HepG2 (cell line): ENCODE measurements around the gene PKN2. TPM values are rescaled to one million over a fixed set of nuclear protein-coding genes. Genes with fewer than 3 reads are reported as not detected.

Experiments used
- ATAC-seq: fragments of 200-7000 bp; cut with Tn5 transposase; 3 replicates; pipeline ENCODE4 v1.9.1; 2020; ENCODE audit warnings: mild to moderate bottlenecking, moderate library complexity
- BruUV-seq: library from RNA; stranded (reverse); fragments of 400-500 nt; replicated peaks from 2 replicates; lab custom pipeline; 2021; lab: Mats Ljungman, UMichigan
- CTCF ChIA-PET: fragments of 300-600 bp; formaldehyde crosslinking; extraction: SDS; loops from one replicate; lab custom pipeline; 2021; ENCODE audit warnings: low total read pairs, inconsistent platforms, low intra/inter-chr PET ratio; lab: Yijun Ruan, JAX
- POLR2A ChIA-PET: fragments of 350-600 bp; sonication (Branson Sonifier 250); formaldehyde crosslinking; loops from one replicate; lab custom pipeline; 2020; ENCODE audit warnings: antibody characterized with exemption, inconsistent platforms; lab: Yijun Ruan, JAX
- DNase-seq: peaks from one replicate; pipeline ENCODE4 v3.0.0-alpha.2; 2015; ENCODE audit warnings: low spot score
- FAIRE-seq: peaks from 3 replicates; lab custom pipeline; 2011; peaks lifted over from hg19 to GRCh38; lab: Jason Lieb, UNC
- H2AFZ ChIP-seq: one replicate; pipeline ENCODE4 v1.6.1; 2011; ENCODE audit warnings: low read length, inconsistent platforms
- H3K27ac ChIP-seq: fragments of 300-600 bp; 3 replicates; pipeline ENCODE4 v1.8.0; 2011; ENCODE audit warnings: mixed run types, mild to moderate bottlenecking, mixed read lengths, low read length, inconsistent platforms; ENCODE audit not compliant: insufficient read depth; ENCODE audit errors: extremely low read length
- H3K27me3 ChIP-seq, 2 experiments: fragments of 200-600 bp in 1 of 2; 2 replicates in 1 of 2; 3 replicates in 1 of 2; pipeline versions ENCODE4 v1.6.0 to v1.8.0; 2011; ENCODE audit warnings: low read length in 2 of 2, mild to moderate bottlenecking in 2 of 2, moderate library complexity in 2 of 2, inconsistent platforms in 1 of 2; ENCODE audit not compliant: insufficient read depth in 2 of 2, control insufficient read depth in 1 of 2
- H3K36me3 ChIP-seq, 2 experiments: fragments of 200-600 bp in 1 of 2; replicated peaks in 1 of 2; 2 replicates in 1 of 2; 3 replicates in 1 of 2; pipeline versions ENCODE4 v1.5.1 to v1.8.0; 2011; ENCODE audit warnings: low read length in 2 of 2, inconsistent platforms in 1 of 2; ENCODE audit not compliant: insufficient read depth in 2 of 2, control insufficient read depth in 1 of 2
- H3K4me1 ChIP-seq: 2 replicates; pipeline ENCODE4 v1.5.1; 2012; ENCODE audit warnings: low read length, inconsistent platforms; ENCODE audit not compliant: insufficient read depth
- H3K4me2 ChIP-seq: 2 replicates; pipeline ENCODE4 v1.6.0; 2011; ENCODE audit warnings: low read depth, low read length, inconsistent platforms
- H3K4me3 ChIP-seq, 3 experiments: fragments of 200-600 bp in 1 of 3; sonication (generic), shearing (Covaris generic) in 1 of 3; replicated peaks in 1 of 3; 2 replicates each; pipeline ENCODE4 v1.5.1; 2011 to 2016; ENCODE audit warnings: low read length in 3 of 3, inconsistent platforms in 2 of 3, low read depth in 2 of 3, mild to moderate bottlenecking in 2 of 3, control low read depth in 1 of 3, mixed read lengths in 1 of 3; ENCODE audit not compliant: insufficient read depth in 1 of 3
- H3K79me2 ChIP-seq: one replicate; pipeline ENCODE4 v1.6.1; 2011; ENCODE audit warnings: low read length, inconsistent platforms; ENCODE audit not compliant: insufficient read depth
- H3K9ac ChIP-seq: 2 replicates; pipeline ENCODE4 v1.6.0; 2011; ENCODE audit warnings: mild to moderate bottlenecking, low read depth, low read length, inconsistent platforms; ENCODE audit not compliant: insufficient read depth
- H3K9me3 ChIP-seq: 2 replicates; pipeline ENCODE4 v1.5.1; 2012; ENCODE audit warnings: mild to moderate bottlenecking, low read length
- H4K20me1 ChIP-seq: 2 replicates; pipeline ENCODE4 v1.6.0; 2011; ENCODE audit warnings: inconsistent platforms, mild to moderate bottlenecking, low read length, moderate library complexity; ENCODE audit not compliant: insufficient read depth
- CREB1 ChIP-seq, 2 experiments: fragments of 450-650 bp in 1 of 2; IDR thresholded peaks; 2 replicates each; pipeline ENCODE4 v1.6.1; 2016 to 2017; ENCODE audit warnings: control low read depth in 1 of 2, mild to moderate bottlenecking in 1 of 2, missing compliant biosample characterization in 1 of 2, missing genetic modification characterization in 1 of 2
- EP300 ChIP-seq, 3 experiments: sonication (generic) in 1 of 3; formaldehyde crosslinking in 1 of 3; IDR thresholded peaks; 2 replicates each; pipeline versions ENCODE4 v1.5.1 to v1.6.1; 2011 to 2020; ENCODE audit warnings: low read depth in 2 of 3, low read length in 2 of 3, borderline replicate concordance in 1 of 3, improper control_type of control experiment in 1 of 3, mild to moderate bottlenecking in 1 of 3, missing genetic modification reagents in 1 of 3, moderate library complexity in 1 of 3
- FOSL2 ChIP-seq: sonication (generic); formaldehyde crosslinking; IDR thresholded peaks from 2 replicates; pipeline ENCODE4 v1.4.0; 2020; ENCODE audit warnings: missing genetic modification reagents
- HNF4A ChIP-seq: sonication (generic); formaldehyde crosslinking; IDR thresholded peaks from 2 replicates; pipeline ENCODE4 v1.4.0; 2020; ENCODE audit warnings: missing genetic modification reagents
- NFYC ChIP-seq: IDR thresholded peaks from 2 replicates; pipeline ENCODE4 v1.6.1; 2016; ENCODE audit warnings: missing genetic modification reagents, missing compliant biosample characterization
- NR2C2 ChIP-seq: sonication (generic); formaldehyde crosslinking; IDR thresholded peaks from 2 replicates; pipeline ENCODE4 v1.4.0; 2020; ENCODE audit warnings: missing genetic modification reagents, mild to moderate bottlenecking, moderate library complexity, borderline replicate concordance
- NR2F1 ChIP-seq, 2 experiments: fragments of 450-650 bp in 1 of 2; formaldehyde crosslinking in 1 of 2; IDR thresholded peaks; 2 replicates each; pipeline versions ENCODE4 v1.5.0 to v1.6.1; 2016 to 2020; ENCODE audit warnings: mild to moderate bottlenecking in 1 of 2, missing compliant biosample characterization in 1 of 2, missing genetic modification reagents in 1 of 2, moderate library complexity in 1 of 2
- NR2F6 ChIP-seq, 2 experiments: IDR thresholded peaks; 2 replicates each; pipeline ENCODE4 v1.6.1; 2016; ENCODE audit warnings: antibody characterized with exemption in 1 of 2, mild to moderate bottlenecking in 1 of 2
- POGZ ChIP-seq: sonication (generic); formaldehyde crosslinking; IDR thresholded peaks from 2 replicates; pipeline ENCODE4 v1.4.0; 2020; ENCODE audit warnings: mild to moderate bottlenecking, missing genetic modification reagents
- SRSF9 ChIP-seq: fragments of 200-400 bp; formaldehyde crosslinking; IDR thresholded peaks from 2 replicates; pipeline ENCODE4 v1.6.1; 2018; ENCODE audit warnings: borderline replicate concordance, mild to moderate bottlenecking, low read depth, low read length; ENCODE audit not compliant: insufficient read depth, poor library complexity, severe bottlenecking
- YY1 ChIP-seq: IDR thresholded peaks from 2 replicates; pipeline ENCODE4 v1.6.1; 2011; ENCODE audit warnings: low read length, low read depth, moderate library complexity, mild to moderate bottlenecking; ENCODE audit not compliant: insufficient read depth, insufficient replicate concordance
- ZMYM4 ChIP-seq: sonication (generic); formaldehyde crosslinking; IDR thresholded peaks from 2 replicates; pipeline ENCODE4 v1.8.1; 2023; ENCODE audit warnings: mild to moderate bottlenecking, missing genetic modification reagents
- ZNF264 ChIP-seq: sonication (generic); formaldehyde crosslinking; IDR thresholded peaks from 2 replicates; pipeline ENCODE4 v1.4.0; 2020; ENCODE audit warnings: missing genetic modification reagents
- ZNF317 ChIP-seq: sonication (generic); formaldehyde crosslinking; IDR thresholded peaks from 2 replicates; pipeline ENCODE4 v1.5.0; 2020; ENCODE audit warnings: mild to moderate bottlenecking, missing genetic modification reagents
- ZNF354B ChIP-seq: sonication (generic); formaldehyde crosslinking; IDR thresholded peaks from 2 replicates; pipeline ENCODE4 v1.8.0; 2022; ENCODE audit warnings: mild to moderate bottlenecking, missing genetic modification reagents
- ZNF431 ChIP-seq: sonication (generic); formaldehyde crosslinking; IDR thresholded peaks from 2 replicates; pipeline ENCODE4 v1.9.0; 2022; ENCODE audit warnings: missing genetic modification reagents, low read depth, mild to moderate bottlenecking, borderline replicate concordance
- ZNF644 ChIP-seq: IDR thresholded peaks from 2 replicates; pipeline ENCODE4 v1.6.1; 2016; ENCODE audit warnings: low read depth
- WGBS: methylation state at CpG from one replicate; pipeline ENCODE4 v1.1.6; 2017; ENCODE audit warnings: low lambda C conversion rate; 5-methylcytosine and 5-hydroxymethylcytosine counted together
- in situ Hi-C: cut with HindIII; loops from 2 replicates; pipeline ENCODE4 v1.10.0; 2017; ENCODE audit warnings: low pct_unique_long_range_greater_than_20kb; ENCODE audit not compliant: extremely low pct_ligation_motif_present
- intact Hi-C: fragments of 100-400 bp; cut with micrococcal nuclease; formaldehyde crosslinking; loops from one replicate; pipeline ENCODE4 v1.10.0; 2022; ENCODE audit not compliant: unreplicated experiment
- polyA plus RNA-seq, 8 experiments: library from polyadenylated mRNA; depleted of rRNA in 3 of 8; stranded (reverse) in 7 of 8; unstranded in 1 of 8; fragments of >200 nt; fragmentation: Illumina TruSeq in 4 of 8; extraction: Trizol in 4 of 8; gene quantifications; 2 replicates each; pipeline versions ENCODE4 v1.2.1 to v1.2.3, GENCODE V29; 2011 to 2016; ENCODE audit warnings: low read depth in 4 of 8, missing spikeins in 1 of 8, mixed read lengths in 1 of 8; ENCODE audit not compliant: insufficient read depth in 1 of 8
- total RNA-seq, 5 experiments: library from RNA; depleted of rRNA; stranded (reverse); fragments of >200 nt; fragmentation: Illumina TruSeq; extraction: Trizol; gene quantifications; 2 replicates each; pipeline ENCODE4 v1.2.3, GENCODE V29; 2016; ENCODE audit warnings: low read depth in 1 of 5
- TF ChIP-seq, protein P1 (sequence below): IDR thresholded peaks from 2 replicates; pipeline ENCODE4 v1.6.1; 2016; ENCODE audit warnings: low read depth
- TF ChIP-seq, protein P2 (sequence below), 2 experiments: sonication (generic) in 1 of 2; formaldehyde crosslinking in 1 of 2; IDR thresholded peaks; 2 replicates each; pipeline versions ENCODE4 v1.5.1 to v1.6.1; 2011 to 2020; ENCODE audit warnings: borderline replicate concordance in 1 of 2, low read depth in 1 of 2, low read length in 1 of 2, mild to moderate bottlenecking in 1 of 2, missing genetic modification reagents in 1 of 2, moderate library complexity in 1 of 2

The PKN2 gene
- total and polyA plus RNA-seq, 2 of the 13 experiments (the other 11 are each of a cell fraction or from before 2014, with no cell fraction given), result 17.0 to 29.4 TPM

DNA sequence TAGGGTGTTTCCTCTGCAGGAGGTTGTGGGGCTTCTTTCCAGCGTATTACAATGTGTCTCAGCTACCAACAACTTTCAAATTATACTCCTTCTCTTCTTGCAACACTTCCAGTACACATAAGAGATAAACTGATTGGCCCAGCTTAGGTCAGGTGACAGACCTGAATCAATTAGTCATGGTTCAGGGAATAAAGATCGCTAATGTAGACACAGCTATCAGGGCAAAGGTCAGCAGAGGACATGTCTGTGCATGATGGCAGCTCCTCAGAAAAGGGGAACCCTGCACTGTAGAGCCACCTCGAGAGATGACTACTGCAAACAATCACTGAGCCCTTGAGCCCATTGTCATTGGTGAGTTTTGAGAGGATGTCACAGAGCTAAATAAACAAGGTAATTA is 36.8 kb upstream of the PKN2 start:
- H3K4me3 ChIP-seq, result no peak overlapping the region
- intact Hi-C loops (no loop called here), in situ Hi-C loops (no loop called here)
- H3K27me3 ChIP-seq, result peaks cover 0 to 1% of the 10 kb centered on the region in 2 experiments; a peak in 1 of 5 replicates
- H4K20me1 ChIP-seq, result no peaks in the 10 kb centered on the region
- FAIRE-seq, result no peak
- ChIA-PET POLR2A (interaction anchor here (0.6 to 1.1 kb wide), 2 partner anchors 37 to 212 kb away, joined by 3 read pairs; partner anchors contain the start of gene PKN2), CTCF (no interaction called here)
- H3K4me1 ChIP-seq, result peaks cover 10% of the 10 kb centered on the region
- no peaks in the 10 kb centered on the region; a peak in 1 of 5 replicates for H3K36me3 ChIP-seq
- H3K9me3 ChIP-seq, result no peaks in the 10 kb centered on the region
- H3K9ac ChIP-seq, result no peak overlapping the region
- H3K27ac ChIP-seq, result no peak overlapping the region
- ATAC-seq, result peak; percentile 74
- no TSS peak for BruUV-seq
- 0% methylated on average over 3 of the region's 3 CpGs for WGBS
- DNase-seq, result peak; percentile 43
- no peaks in the 10 kb centered on the region for H3K79me2 ChIP-seq
- peak overlapping the region; percentile 56 for H3K4me2 ChIP-seq
- H2AFZ ChIP-seq, result no peak overlapping the region
- peak; percentile 36 for TF ChIP-seq NR2F6 (IDR thresholded peaks at IDR 0.05)
- no peak for TF ChIP-seq NR2F6 (CRISPR knock-in tag; IDR thresholded peaks at IDR 0.05)
- no peak for TF ChIP-seq ZNF354B (CRISPR knock-in tag)
- peak; percentile 84 for TF ChIP-seq ZMYM4 (CRISPR knock-in tag)
- TF ChIP-seq, protein P1, sequence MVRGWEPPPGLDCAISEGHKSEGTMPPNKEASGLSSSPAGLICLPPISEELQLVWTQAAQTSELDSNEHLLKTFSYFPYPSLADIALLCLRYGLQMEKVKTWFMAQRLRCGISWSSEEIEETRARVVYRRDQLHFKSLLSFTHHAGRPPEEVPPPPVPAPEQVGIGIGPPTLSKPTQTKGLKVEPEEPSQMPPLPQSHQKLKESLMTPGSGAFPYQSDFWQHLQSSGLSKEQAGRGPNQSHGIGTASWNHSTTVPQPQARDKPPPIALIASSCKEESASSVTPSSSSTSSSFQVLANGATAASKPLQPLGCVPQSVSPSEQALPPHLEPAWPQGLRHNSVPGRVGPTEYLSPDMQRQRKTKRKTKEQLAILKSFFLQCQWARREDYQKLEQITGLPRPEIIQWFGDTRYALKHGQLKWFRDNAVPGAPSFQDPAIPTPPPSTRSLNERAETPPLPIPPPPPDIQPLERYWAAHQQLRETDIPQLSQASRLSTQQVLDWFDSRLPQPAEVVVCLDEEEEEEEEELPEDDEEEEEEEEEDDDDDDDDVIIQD (CRISPR knock-in tag), result peak; percentile 75; the same call in 1 of the 2 replicates
- TF ChIP-seq NR2F1 (CRISPR knock-in tag; IDR thresholded peaks at IDR 0.05), result peak in 1 of 2 experiments; percentile 46; a peak in 1 of 4 replicates
- TF ChIP-seq ZNF644, result 0 out of 2 replicates have a peak, but pooled peaks have one; percentile 31
- TF ChIP-seq CREB1 (IDR thresholded peaks at IDR 0.05), result no peak
- TF ChIP-seq CREB1 (CRISPR knock-in tag; IDR thresholded peaks at IDR 0.05), result peak; percentile 51; the same call in 1 of the 2 replicates
- peak; percentile 74 for TF ChIP-seq POGZ (CRISPR knock-in tag)
- TF ChIP-seq ZNF431 (CRISPR knock-in tag), result no peak
- TF ChIP-seq NFYC (CRISPR knock-in tag), result peak; percentile 50; the same call in 1 of the 2 replicates
- peak; percentile 72 for TF ChIP-seq FOSL2 (CRISPR knock-in tag)
- TF ChIP-seq YY1, result no peak
- TF ChIP-seq NR2C2, result peak; percentile 29; the same call in 1 of the 2 replicates
- peak in 1 of 2 experiments; percentile 12; a peak in 1 of 4 replicates for TF ChIP-seq EP300 (IDR thresholded peaks at IDR 0.05; ENCODE audit: low read depth in 2 of 2, low read length in 2 of 2)
- no peak for TF ChIP-seq EP300 (CRISPR knock-in tag; IDR thresholded peaks at IDR 0.05; ENCODE audit: borderline replicate concordance)
- TF ChIP-seq SRSF9, result no peak
- no peak for TF ChIP-seq ZNF264 (CRISPR knock-in tag)
- TF ChIP-seq ZNF317, result no peak
- TF ChIP-seq, protein P2, sequence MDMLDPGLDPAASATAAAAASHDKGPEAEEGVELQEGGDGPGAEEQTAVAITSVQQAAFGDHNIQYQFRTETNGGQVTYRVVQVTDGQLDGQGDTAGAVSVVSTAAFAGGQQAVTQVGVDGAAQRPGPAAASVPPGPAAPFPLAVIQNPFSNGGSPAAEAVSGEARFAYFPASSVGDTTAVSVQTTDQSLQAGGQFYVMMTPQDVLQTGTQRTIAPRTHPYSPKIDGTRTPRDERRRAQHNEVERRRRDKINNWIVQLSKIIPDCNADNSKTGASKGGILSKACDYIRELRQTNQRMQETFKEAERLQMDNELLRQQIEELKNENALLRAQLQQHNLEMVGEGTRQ (IDR thresholded peaks at IDR 0.05; ENCODE audit: low read depth, low read length), result no peak
- TF ChIP-seq, protein P2 (CRISPR knock-in tag; IDR thresholded peaks at IDR 0.05; ENCODE audit: borderline replicate concordance), result peak; percentile 55; the same call in 1 of the 2 replicates
- peak; percentile 39 for TF ChIP-seq HNF4A (CRISPR knock-in tag)
